CD14-positive monocyte (primary cell): ENCODE data around the gene HNRNPH2. TPM values are rescaled to one million over a fixed set of nuclear protein-coding genes. Genes with fewer than 3 reads are reported as not detected.

Source experiments
- DNase-seq, 3 donors: peaks; one replicate each; pipeline ENCODE4 v3.0.0-alpha.2; 2011 to 2022
- H2AFZ ChIP-seq: 2 replicates; pipeline ENCODE4 v1.6.0; 2012; ENCODE audit warnings: mild to moderate bottlenecking, low read depth, low read length, inconsistent platforms; ENCODE audit not compliant: insufficient read depth, poor library complexity, severe bottlenecking
- H3K27ac ChIP-seq, 2 donors: 1 replicate in 1 of 2; 2 replicates in 1 of 2; pipeline ENCODE4 v1.5.1; 2012 to 2013; ENCODE audit warnings: low read length in 2 of 2, control low read depth in 1 of 2, inconsistent platforms in 1 of 2, low read depth in 1 of 2, mild to moderate bottlenecking in 1 of 2
- H3K27me3 ChIP-seq, 2 donors: one replicate each; pipeline versions ENCODE4 v1.6.0 to v1.6.1; 2011 to 2013; ENCODE audit warnings: low read length in 2 of 2; ENCODE audit not compliant: control insufficient read depth in 2 of 2, insufficient read depth in 2 of 2
- H3K36me3 ChIP-seq, 2 donors: replicated peaks in 1 of 2; 1 replicate in 1 of 2; 2 replicates in 1 of 2; pipeline versions ENCODE4 v1.5.1 to v1.6.1; 2012 to 2013; ENCODE audit warnings: low read length in 2 of 2, control low read depth in 1 of 2, inconsistent platforms in 1 of 2, mild to moderate bottlenecking in 1 of 2; ENCODE audit not compliant: insufficient read depth in 2 of 2, control insufficient read depth in 1 of 2
- H3K4me1 ChIP-seq, 2 donors: 1 replicate in 1 of 2; 2 replicates in 1 of 2; pipeline versions ENCODE4 v1.5.1 to v1.6.1; 2012 to 2013; ENCODE audit warnings: low read length in 2 of 2, control low read depth in 1 of 2, inconsistent platforms in 1 of 2, mild to moderate bottlenecking in 1 of 2, moderate library complexity in 1 of 2; ENCODE audit not compliant: insufficient read depth in 2 of 2, control insufficient read depth in 1 of 2
- H3K4me2 ChIP-seq: replicated peaks from 2 replicates; pipeline ENCODE3; 2012; ENCODE audit warnings: low read length, moderate library complexity, mild to moderate bottlenecking; ENCODE audit not compliant: poor library complexity, severe bottlenecking; ENCODE audit errors: extremely low read depth
- H3K4me3 ChIP-seq, 3 experiments: fragments of 200-600 bp in 1 of 3; sonication (generic) in 1 of 3; replicated peaks in 1 of 3; 1 replicate in 2 of 3; 2 replicates in 1 of 3; pipeline ENCODE4 v1.5.1; 2011 to 2013; ENCODE audit warnings: low read length in 3 of 3, mild to moderate bottlenecking in 3 of 3, control low read depth in 2 of 3, low read depth in 2 of 3, inconsistent platforms in 1 of 3, moderate library complexity in 1 of 3
- H3K79me2 ChIP-seq: 2 replicates; pipeline ENCODE4 v1.6.0; 2012; ENCODE audit warnings: mild to moderate bottlenecking, control low read depth, inconsistent platforms, low read length, moderate library complexity; ENCODE audit not compliant: insufficient read depth
- H3K9ac ChIP-seq: 2 replicates; pipeline ENCODE4 v1.6.0; 2017; ENCODE audit warnings: low read length, mild to moderate bottlenecking; ENCODE audit not compliant: insufficient read depth, poor library complexity, severe bottlenecking
- H3K9me3 ChIP-seq, 2 donors: replicated peaks in 1 of 2; 1 replicate in 1 of 2; 2 replicates in 1 of 2; pipeline versions ENCODE4 v1.5.1 to v1.6.1; 2012 to 2013; ENCODE audit warnings: low read length in 2 of 2, control low read depth in 1 of 2; ENCODE audit not compliant: control insufficient read depth in 1 of 2, insufficient read depth in 1 of 2
- H4K20me1 ChIP-seq: 2 replicates; pipeline ENCODE4 v1.6.0; 2012; ENCODE audit warnings: mild to moderate bottlenecking, low read length, control low read depth, moderate library complexity; ENCODE audit not compliant: insufficient read depth
- H3K27ac Mint-ChIP-seq, 7 donors: one replicate each; pipeline ENCODE4 v1.8.0; 2020; ENCODE audit warnings: mild to moderate bottlenecking in 7 of 7, mixed read lengths in 7 of 7, moderate library complexity in 6 of 7, inconsistent platforms in 2 of 7
- H3K27me3 Mint-ChIP-seq, 3 donors: one replicate each; pipeline ENCODE4 v1.8.0; 2021 to 2022; ENCODE audit warnings: low read depth in 3 of 3, mild to moderate bottlenecking in 3 of 3, mixed read lengths in 3 of 3, moderate library complexity in 3 of 3, inconsistent platforms in 1 of 3
- H3K36me3 Mint-ChIP-seq, 2 donors: one replicate each; pipeline ENCODE4 v1.8.0; 2020; ENCODE audit warnings: mixed read lengths in 2 of 2, inconsistent platforms in 1 of 2, mild to moderate bottlenecking in 1 of 2
- H3K4me1 Mint-ChIP-seq: one replicate; pipeline ENCODE4 v1.8.0; 2020; ENCODE audit warnings: mild to moderate bottlenecking, mixed read lengths
- H3K4me3 Mint-ChIP-seq, 2 donors: one replicate each; pipeline ENCODE4 v1.8.0; 2020; ENCODE audit warnings: mild to moderate bottlenecking in 2 of 2, mixed read lengths in 2 of 2, moderate library complexity in 1 of 2
- H3K9me3 Mint-ChIP-seq, 7 donors: one replicate each; pipeline ENCODE4 v1.8.0; 2020 to 2022; ENCODE audit warnings: mixed read lengths in 7 of 7, mild to moderate bottlenecking in 6 of 7, moderate library complexity in 6 of 7, inconsistent platforms in 2 of 7
- WGBS: methylation state at CpG from one replicate; pipeline ENCODE4 v1.1.5; 2013; ENCODE audit warnings: missing lambda C conversion rate; ENCODE audit not compliant: insufficient coverage; 5-methylcytosine and 5-hydroxymethylcytosine counted together
- intact Hi-C, 2 donors: fragments of 100-400 bp; cut with micrococcal nuclease; formaldehyde crosslinking; loops; one replicate each; pipeline versions ENCODE4 v1.15.0 to v1.15.1; 2023
- polyA plus RNA-seq, 3 donors: library from polyadenylated mRNA; depleted of rRNA in 1 of 3; unstranded in 2 of 3; stranded (reverse) in 1 of 3; fragments of 300-500 nt in 2 of 3; fragments of >200 nt in 1 of 3; fragmentation: Illumina TruSeq in 2 of 3; gene quantifications; 1 replicate in 2 of 3; 2 replicates in 1 of 3; pipeline ENCODE4 v1.2.3, GENCODE V29; 2012 to 2021
- TF ChIP-seq, protein P1 (sequence below): fragments of 200-600 bp; IDR thresholded peaks from one replicate; pipeline ENCODE4 v1.8.0; 2022; ENCODE audit warnings: antibody characterized with exemption, mild to moderate bottlenecking

Gene HNRNPH2
- polyA plus RNA-seq, 3 donors: 27.7 to 163 (median 118) TPM

- H3K4me1 ChIP-seq: peaks cover 21 to 30% of the 10 kb centered on the region in 2 donors
- H3K9ac ChIP-seq: no peak overlapping the region
- peaks cover 27% of the 10 kb centered on the region for H3K79me2 ChIP-seq
- H3K9me3 ChIP-seq: no peaks in the 10 kb centered on the region
- Mint-ChIP-seq H3K4me1 (peaks cover 37% of the 10 kb centered on the region), H3K9me3 (peaks cover 0 to 2% (median 0%) of the 10 kb centered on the region in 7 donors), H3K27me3 (peaks cover 0 to 14% (median 0%) of the 10 kb centered on the region in 3 donors), H3K4me3 (peak overlapping the region in 1 of 2 donors; percentile 16), H3K27ac (peak overlapping the region in 3 of 7 donors; percentile 33 to 42 (median 37)), H3K36me3 (peaks cover 24 to 27% of the 10 kb centered on the region in 2 donors)
- WGBS: no CpG with 5 or more reads among the region's 12 CpGs
- peak; percentile 42 to 73 (median 62) for DNase-seq
- no peaks in the 10 kb centered on the region for H4K20me1 ChIP-seq
- no peak overlapping the region for H3K27ac ChIP-seq
- intact Hi-C loops: loop anchor here in 1 of 2 donors (5.0 kb wide), 1 partner anchor 182 kb away; no protein-coding TSS in a partner anchor
- H3K27me3 ChIP-seq: no peaks in the 10 kb centered on the region
- TF ChIP-seq, protein P1, sequence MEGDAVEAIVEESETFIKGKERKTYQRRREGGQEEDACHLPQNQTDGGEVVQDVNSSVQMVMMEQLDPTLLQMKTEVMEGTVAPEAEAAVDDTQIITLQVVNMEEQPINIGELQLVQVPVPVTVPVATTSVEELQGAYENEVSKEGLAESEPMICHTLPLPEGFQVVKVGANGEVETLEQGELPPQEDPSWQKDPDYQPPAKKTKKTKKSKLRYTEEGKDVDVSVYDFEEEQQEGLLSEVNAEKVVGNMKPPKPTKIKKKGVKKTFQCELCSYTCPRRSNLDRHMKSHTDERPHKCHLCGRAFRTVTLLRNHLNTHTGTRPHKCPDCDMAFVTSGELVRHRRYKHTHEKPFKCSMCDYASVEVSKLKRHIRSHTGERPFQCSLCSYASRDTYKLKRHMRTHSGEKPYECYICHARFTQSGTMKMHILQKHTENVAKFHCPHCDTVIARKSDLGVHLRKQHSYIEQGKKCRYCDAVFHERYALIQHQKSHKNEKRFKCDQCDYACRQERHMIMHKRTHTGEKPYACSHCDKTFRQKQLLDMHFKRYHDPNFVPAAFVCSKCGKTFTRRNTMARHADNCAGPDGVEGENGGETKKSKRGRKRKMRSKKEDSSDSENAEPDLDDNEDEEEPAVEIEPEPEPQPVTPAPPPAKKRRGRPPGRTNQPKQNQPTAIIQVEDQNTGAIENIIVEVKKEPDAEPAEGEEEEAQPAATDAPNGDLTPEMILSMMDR: peak; percentile 63
- H2AFZ ChIP-seq: no peak overlapping the region
- H3K36me3 ChIP-seq: peaks cover 8 to 18% of the 10 kb centered on the region in 2 donors
- H3K4me3 ChIP-seq: no peak overlapping the region
- H3K4me2 ChIP-seq: no peak overlapping the region
Observed at GRCh38 chrX:101415180-101416145, 7.4 kb downstream of the HNRNPH2 start.

GRCh38 chrX:101416691-101417090, 8.7 kb downstream of the HNRNPH2 start:
- no peak overlapping the region for H3K27ac ChIP-seq
- H3K4me2 ChIP-seq: no peak overlapping the region
- H3K27me3 ChIP-seq: no peaks in the 10 kb centered on the region
- Mint-ChIP-seq H3K9me3 (peaks cover 0 to 2% (median 0%) of the 10 kb centered on the region in 7 donors), H3K4me1 (peaks cover 32% of the 10 kb centered on the region), H3K27me3 (peaks cover 0 to 14% (median 0%) of the 10 kb centered on the region in 3 donors), H3K4me3 (no peak overlapping the region), H3K27ac (no peak overlapping the region), H3K36me3 (peaks cover 32 to 33% of the 10 kb centered on the region in 2 donors)
- no peaks in the 10 kb centered on the region for H3K9me3 ChIP-seq
- H3K4me3 ChIP-seq: no peak overlapping the region
- TF ChIP-seq, protein P1: no peak
- H2AFZ ChIP-seq: peak overlapping the region; percentile 84
- H4K20me1 ChIP-seq: no peaks in the 10 kb centered on the region
- no peak overlapping the region for H3K9ac ChIP-seq
- no peak for DNase-seq
- H3K79me2 ChIP-seq: peaks cover 15% of the 10 kb centered on the region
- peaks cover 8 to 18% of the 10 kb centered on the region in 2 donors for H3K36me3 ChIP-seq
- no CpG with 5 or more reads among the region's 7 CpGs for WGBS
- H3K4me1 ChIP-seq: peaks cover 18 to 20% of the 10 kb centered on the region in 2 donors
- intact Hi-C loops: loop anchor here in 1 of 2 donors (5.0 kb wide), 1 partner anchor 181 kb away; no protein-coding TSS in a partner anchor
